GM18951 (cell line): Measurements from ENCODE around the gene LCE1E.

Experiments used
- POLR2A ChIP-seq: IDR thresholded peaks from 4 replicates; pipeline ENCODE4 v1.6.1; 2011; ENCODE audit warnings: mild to moderate bottlenecking; ENCODE audit not compliant: insufficient read length, insufficient read depth; ENCODE audit errors: extremely low read depth
- in situ Hi-C: fragments of 300-500 bp; cut with MboI; formaldehyde crosslinking; loops from one replicate; pipeline ENCODE4 v1.12.0; 2022; ENCODE audit warnings: low sequenced_read_pairs, mixed read lengths, inconsistent platforms; ENCODE audit not compliant: unreplicated experiment

The LCE1E gene

GRCh38 chr1:152811050-152811449, 25.0 kb downstream of the LCE1E start:
- TF ChIP-seq POLR2A, result no peak
- in situ Hi-C loops, result no loop called here

DNA sequence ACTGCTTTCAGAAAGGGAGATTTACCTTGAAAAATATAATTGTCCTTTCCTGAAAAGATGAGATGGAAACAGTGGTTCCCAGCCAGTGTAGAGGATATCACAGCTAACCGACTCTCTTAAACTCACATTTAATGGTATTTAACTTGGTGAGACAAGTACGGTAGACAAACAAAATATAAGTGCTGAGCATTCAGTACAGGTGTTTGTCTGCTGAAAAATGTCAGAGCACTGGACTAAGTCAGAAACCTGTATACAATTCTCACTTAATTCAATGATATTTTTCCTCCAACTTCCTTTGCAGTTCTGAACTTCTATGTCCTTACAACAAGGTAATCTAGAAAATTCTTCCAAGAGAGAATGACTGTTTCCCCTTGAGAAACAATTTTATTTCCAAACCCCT, 25.6 kb downstream of the LCE1E start, which contains the start of gene LCE1B:
Gene LCE1B, plus strand, starts transcription at position 301 of the 400 bp plus-strand sequence. CDS start 476 bp downstream, outside the sequence.
- in situ Hi-C loops, result no loop called here
- TF ChIP-seq POLR2A, result no peak

GRCh38 chr1:152817309-152817708, 31.3 kb downstream of the LCE1E start:
- in situ Hi-C loops, result no loop called here
- no peak for TF ChIP-seq POLR2A

- TF ChIP-seq POLR2A, result no peak
- in situ Hi-C loops, result no loop called here
Observed at GRCh38 chr1:152823294-152823693, 37.2 kb downstream of the LCE1E start.

GRCh38 chr1:152824964-152825363, 38.9 kb downstream of the LCE1E start:
- TF ChIP-seq POLR2A, result no peak
- in situ Hi-C loops, result no loop called here

DNA sequence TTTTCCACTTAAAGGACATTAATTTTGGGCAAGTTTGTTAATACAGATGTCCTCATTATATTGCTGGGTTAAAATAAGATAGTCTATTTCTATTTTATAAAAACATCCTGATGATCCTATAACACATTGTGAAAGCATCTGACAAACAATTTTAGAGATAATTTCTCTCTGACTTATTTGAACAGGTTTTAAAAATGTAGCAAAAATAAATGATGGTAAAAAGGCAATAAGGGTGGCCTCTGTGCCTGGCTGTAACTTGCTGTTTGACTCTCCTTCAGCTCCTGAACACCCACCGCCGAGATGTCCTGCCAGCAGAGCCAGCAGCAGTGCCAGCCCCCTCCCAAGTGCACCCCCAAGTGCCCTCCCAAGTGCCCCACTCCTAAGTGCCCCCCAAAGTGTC, 41.1 kb downstream of the LCE1E start, which contains the start of gene LCE1A:
Gene LCE1A, plus strand, starts transcription at position 301 of the 400 bp plus-strand sequence. Its CDS starts 0 bp downstream, at position 301.
- in situ Hi-C loops, result no loop called here
- no peak for TF ChIP-seq POLR2A

DNA sequence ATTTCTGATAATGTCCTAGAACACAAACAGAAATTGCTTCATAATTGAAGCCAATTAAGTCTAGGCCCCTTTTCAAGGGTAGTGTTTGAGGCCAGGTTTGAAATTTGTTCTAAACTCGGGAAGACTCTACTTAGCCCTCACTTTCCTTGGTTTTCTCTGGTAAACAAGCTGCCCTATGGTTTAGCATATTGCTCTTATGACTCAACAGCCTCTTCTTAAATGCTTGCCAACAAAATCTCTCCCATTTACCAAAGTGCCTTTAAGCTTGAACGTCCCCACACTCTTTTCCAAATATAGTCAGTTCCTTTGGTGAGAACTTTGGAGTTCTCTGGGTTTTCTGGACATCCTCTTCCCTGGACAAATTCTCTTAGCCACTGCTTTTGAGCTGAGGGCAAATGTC, 50.8 kb downstream of the LCE1E start:
- in situ Hi-C loops, result no loop called here
- TF ChIP-seq POLR2A, result no peak
